GM23338 (cell line): ENCODE data around the gene ANGPT4. TPM values are rescaled to one million over a fixed set of nuclear protein-coding genes. Genes with fewer than 3 reads are reported as not detected.
"Not testable (repeated sequence)": the region's sequence is repeated elsewhere in the genome, so short reads cannot be mapped to it uniquely, and the experiment has no call there.

Source experiments
- ATAC-seq: fragments of 200-7000 bp; cut with Tn5 transposase; 3 replicates; pipeline ENCODE4 v1.9.1; 2020
- DNase-seq: peaks from one replicate; pipeline ENCODE4 v3.0.0-alpha.2; 2015; ENCODE audit warnings: low spot score
- H2AFZ ChIP-seq: fragments of 200-600 bp; sonication (generic); 2 replicates; pipeline ENCODE4 v1.8.0; 2016; ENCODE audit warnings: antibody characterized with exemption, mild to moderate bottlenecking, moderate library complexity
- H3F3A ChIP-seq: fragments of 200-600 bp; sonication (generic); replicated peaks from 2 replicates; pipeline ENCODE4 v1.8.0; 2017; ENCODE audit warnings: antibody characterized with exemption, mixed run types, low read depth
- H3K27ac ChIP-seq: fragments of 200-600 bp; sonication (generic); 2 replicates; pipeline ENCODE4 v1.6.1; 2016; ENCODE audit warnings: low read depth
- H3K27me3 ChIP-seq: fragments of 200-600 bp; sonication (generic); 2 replicates; pipeline ENCODE4 v1.8.0; 2016; ENCODE audit warnings: mild to moderate bottlenecking, mixed run types, moderate library complexity; ENCODE audit not compliant: insufficient read depth
- H3K36me3 ChIP-seq: fragments of 200-600 bp; sonication (generic); 2 replicates; pipeline ENCODE4 v1.8.0; 2016; ENCODE audit warnings: mild to moderate bottlenecking; ENCODE audit not compliant: insufficient read depth
- H3K4me1 ChIP-seq: fragments of 200-600 bp; sonication (generic); 2 replicates; pipeline ENCODE4 v1.8.0; 2016; ENCODE audit warnings: mild to moderate bottlenecking, moderate library complexity; ENCODE audit not compliant: insufficient read depth
- H3K4me2 ChIP-seq: fragments of 200-600 bp; sonication (generic); 2 replicates; pipeline ENCODE4 v1.7.1; 2017; ENCODE audit warnings: mixed run types
- H3K4me3 ChIP-seq: fragments of 200-600 bp; sonication (generic); 2 replicates; pipeline ENCODE4 v1.6.1; 2016; ENCODE audit warnings: mixed run types
- H3K79me2 ChIP-seq: fragments of 200-600 bp; sonication (generic); replicated peaks from 2 replicates; pipeline ENCODE4 v1.8.0; 2017; ENCODE audit warnings: mild to moderate bottlenecking; ENCODE audit not compliant: insufficient read depth
- H3K9me2 ChIP-seq: fragments of 200-600 bp; sonication (generic); 2 replicates; pipeline ENCODE4 v1.8.0; 2017; ENCODE audit not compliant: insufficient read depth
- H4K20me1 ChIP-seq: fragments of 200-600 bp; sonication (generic); replicated peaks from 2 replicates; pipeline ENCODE4 v1.8.0; 2017; ENCODE audit warnings: mild to moderate bottlenecking; ENCODE audit not compliant: insufficient read depth
- H3K27ac Mint-ChIP-seq: 2 replicates; pipeline ENCODE4 v1.8.0; 2020; ENCODE audit warnings: inconsistent platforms, mild to moderate bottlenecking, moderate library complexity, mixed read lengths
- H3K27me3 Mint-ChIP-seq: 3 replicates; pipeline ENCODE4 v1.8.0; 2022; ENCODE audit warnings: low read depth, mild to moderate bottlenecking, moderate library complexity, mixed read lengths, inconsistent platforms; ENCODE audit not compliant: insufficient read depth, poor library complexity
- H3K36me3 Mint-ChIP-seq: 3 replicates; pipeline ENCODE4 v1.8.0; 2021; ENCODE audit warnings: low read depth, mild to moderate bottlenecking, inconsistent platforms, moderate library complexity, mixed read lengths
- H3K4me1 Mint-ChIP-seq: 3 replicates; pipeline ENCODE4 v1.8.0; 2020; ENCODE audit warnings: mild to moderate bottlenecking, inconsistent platforms, mixed read lengths
- H3K4me3 Mint-ChIP-seq: 3 replicates; pipeline ENCODE4 v1.8.0; 2021; ENCODE audit warnings: moderate library complexity, mild to moderate bottlenecking, inconsistent platforms, mixed read lengths
- H3K9me3 Mint-ChIP-seq: 3 replicates; pipeline ENCODE4 v1.8.0; 2020; ENCODE audit warnings: moderate library complexity, mild to moderate bottlenecking, inconsistent platforms, mixed read lengths
- EZH2 ChIP-seq: fragments of 200-600 bp; sonication (generic); IDR thresholded peaks from one replicate; pipeline ENCODE4 v1.8.0; 2017; ENCODE audit warnings: antibody characterized with exemption, mild to moderate bottlenecking, low read depth; ENCODE audit not compliant: unreplicated experiment
- JUNB ChIP-seq: IDR thresholded peaks from one replicate; pipeline ENCODE4 v1.6.1; 2016; ENCODE audit warnings: antibody characterized with exemption; ENCODE audit not compliant: unreplicated experiment
- NANOG ChIP-seq: IDR thresholded peaks from 2 replicates; pipeline ENCODE4 v1.6.1; 2016; ENCODE audit warnings: antibody characterized with exemption, borderline replicate concordance
- polyA plus RNA-seq: library from polyadenylated mRNA; unstranded; fragments of >200 nt; fragmentation: Nextera tagmentation; extraction: Ambion mirVana; gene quantifications from 2 replicates; pipeline ENCODE4 v1.2.1, GENCODE V29; 2016
- total RNA-seq: library from RNA; depleted of rRNA; stranded (reverse); fragments of >200 nt; shearing (Covaris generic); gene quantifications from 2 replicates; pipeline ENCODE4 v1.2.3, GENCODE V29; 2014
- TF ChIP-seq, protein P1 (sequence below), 2 experiments: fragments of 200-600 bp in 1 of 2; sonication (generic) in 1 of 2; conservative IDR thresholded peaks; 2 replicates each; pipeline versions ENCODE4 v1.5.1 to v1.6.1; 2016 to 2017; ENCODE audit warnings: antibody characterized with exemption in 2 of 2, low read depth in 2 of 2, mild to moderate bottlenecking in 2 of 2, moderate library complexity in 1 of 2
- TF ChIP-seq, protein P2 (sequence below): IDR thresholded peaks from 2 replicates; pipeline ENCODE4 v1.6.1; 2016; ENCODE audit warnings: antibody characterized with exemption

Gene ANGPT4
- total and polyA plus RNA-seq, 2 experiments from 2014 or later, result 0.17 TPM; not detected in 1

DNA sequence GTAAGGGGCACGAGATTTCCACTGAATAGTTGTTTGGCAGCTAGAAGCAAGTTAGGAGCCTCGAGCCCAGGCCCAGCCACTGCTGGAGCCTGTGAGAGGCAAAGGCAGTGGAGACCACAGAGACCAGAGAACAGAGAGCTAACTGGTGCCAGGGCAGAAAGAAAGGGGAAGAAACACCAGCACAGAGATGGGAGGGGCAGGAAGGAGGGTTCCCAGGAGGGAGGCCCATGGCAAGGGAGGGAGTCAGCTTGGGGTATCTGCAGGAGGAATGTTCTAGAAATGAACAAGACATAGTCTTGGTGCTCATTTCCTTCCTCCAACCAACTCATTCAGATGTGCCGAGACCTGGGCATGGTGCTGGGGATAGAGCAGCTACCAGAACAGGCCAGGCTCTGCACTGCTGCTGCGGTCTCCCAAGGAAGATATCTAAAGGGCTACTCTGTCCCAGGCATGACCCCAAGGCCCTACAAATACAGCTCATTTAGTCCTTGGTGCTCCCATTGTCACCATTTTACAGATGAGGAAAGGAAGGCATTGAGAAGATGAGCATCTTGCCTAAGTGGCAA, 10.7 kb downstream of the ANGPT4 start (continued):
- TF ChIP-seq, protein P1, sequence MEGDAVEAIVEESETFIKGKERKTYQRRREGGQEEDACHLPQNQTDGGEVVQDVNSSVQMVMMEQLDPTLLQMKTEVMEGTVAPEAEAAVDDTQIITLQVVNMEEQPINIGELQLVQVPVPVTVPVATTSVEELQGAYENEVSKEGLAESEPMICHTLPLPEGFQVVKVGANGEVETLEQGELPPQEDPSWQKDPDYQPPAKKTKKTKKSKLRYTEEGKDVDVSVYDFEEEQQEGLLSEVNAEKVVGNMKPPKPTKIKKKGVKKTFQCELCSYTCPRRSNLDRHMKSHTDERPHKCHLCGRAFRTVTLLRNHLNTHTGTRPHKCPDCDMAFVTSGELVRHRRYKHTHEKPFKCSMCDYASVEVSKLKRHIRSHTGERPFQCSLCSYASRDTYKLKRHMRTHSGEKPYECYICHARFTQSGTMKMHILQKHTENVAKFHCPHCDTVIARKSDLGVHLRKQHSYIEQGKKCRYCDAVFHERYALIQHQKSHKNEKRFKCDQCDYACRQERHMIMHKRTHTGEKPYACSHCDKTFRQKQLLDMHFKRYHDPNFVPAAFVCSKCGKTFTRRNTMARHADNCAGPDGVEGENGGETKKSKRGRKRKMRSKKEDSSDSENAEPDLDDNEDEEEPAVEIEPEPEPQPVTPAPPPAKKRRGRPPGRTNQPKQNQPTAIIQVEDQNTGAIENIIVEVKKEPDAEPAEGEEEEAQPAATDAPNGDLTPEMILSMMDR (conservative IDR thresholded peaks at IDR 0.05; ENCODE audit: low read depth in 2 of 2), result no peak
- TF ChIP-seq JUNB (no peak), EZH2 (no peak), NANOG (no peak)
- TF ChIP-seq, protein P2, sequence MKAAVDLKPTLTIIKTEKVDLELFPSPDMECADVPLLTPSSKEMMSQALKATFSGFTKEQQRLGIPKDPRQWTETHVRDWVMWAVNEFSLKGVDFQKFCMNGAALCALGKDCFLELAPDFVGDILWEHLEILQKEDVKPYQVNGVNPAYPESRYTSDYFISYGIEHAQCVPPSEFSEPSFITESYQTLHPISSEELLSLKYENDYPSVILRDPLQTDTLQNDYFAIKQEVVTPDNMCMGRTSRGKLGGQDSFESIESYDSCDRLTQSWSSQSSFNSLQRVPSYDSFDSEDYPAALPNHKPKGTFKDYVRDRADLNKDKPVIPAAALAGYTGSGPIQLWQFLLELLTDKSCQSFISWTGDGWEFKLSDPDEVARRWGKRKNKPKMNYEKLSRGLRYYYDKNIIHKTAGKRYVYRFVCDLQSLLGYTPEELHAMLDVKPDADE, result no peak

DNA sequence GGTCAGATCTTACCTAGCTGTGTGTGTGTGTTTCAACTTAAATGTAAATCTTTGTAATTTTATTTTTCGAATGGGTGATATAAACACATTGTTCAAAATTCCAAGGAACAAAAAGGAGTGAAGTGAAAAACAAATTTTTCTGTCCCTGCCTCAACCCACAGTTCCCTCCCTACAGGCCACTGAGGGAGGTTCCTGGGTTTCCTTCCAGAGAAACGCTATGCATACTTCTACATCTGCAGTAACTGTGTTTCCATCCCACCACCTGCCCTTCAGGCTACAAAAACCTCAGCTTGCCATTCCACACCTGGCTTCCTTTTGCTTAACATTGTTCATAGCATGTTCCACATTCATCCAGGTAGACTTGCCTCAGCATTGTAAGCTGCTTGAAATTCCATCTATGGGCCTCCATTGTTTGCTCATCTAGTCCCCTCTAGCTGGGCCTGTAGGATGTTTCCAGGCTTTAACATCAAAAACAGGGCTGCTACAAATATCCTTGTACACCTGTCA, 12.0 kb downstream of the ANGPT4 start:
- H3K4me2 ChIP-seq, result no peak overlapping the region
- no peak overlapping the region for H3K4me3 Mint-ChIP-seq
- no peaks in the 10 kb centered on the region for H3K36me3 Mint-ChIP-seq

DNA sequence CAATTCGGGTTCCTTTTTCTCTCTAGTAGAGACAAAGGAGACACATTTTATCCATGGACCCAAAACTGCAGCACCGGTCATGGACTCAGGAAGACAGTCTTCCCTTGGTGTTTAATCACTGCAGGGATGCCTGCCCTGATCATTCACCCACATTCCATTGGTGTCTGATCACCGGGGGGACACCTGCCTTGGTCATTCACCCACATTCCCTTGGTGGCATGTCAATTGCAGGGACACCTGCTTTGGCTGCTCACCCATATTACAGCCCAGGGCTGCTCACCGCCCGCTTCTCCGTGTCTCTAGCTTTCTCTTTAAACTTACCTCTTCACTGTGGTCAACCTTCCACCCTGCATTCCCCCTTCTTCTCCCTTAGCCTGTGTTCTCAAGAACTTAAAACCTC, 18.7 kb downstream of the ANGPT4 start:
- H3K4me1 Mint-ChIP-seq, H3K27me3 Mint-ChIP-seq, H3K27ac Mint-ChIP-seq, H3K4me2 ChIP-seq, H3K4me3 ChIP-seq, H3F3A ChIP-seq, H3K36me3 Mint-ChIP-seq, ATAC-seq, H3K27me3 ChIP-seq, H3K4me3 Mint-ChIP-seq, H2AFZ ChIP-seq, DNase-seq, H3K27ac ChIP-seq, H3K36me3 ChIP-seq, H3K79me2 ChIP-seq, H3K9me2 ChIP-seq, H3K4me1 ChIP-seq, H4K20me1 ChIP-seq, H3K9me3 Mint-ChIP-seq: not testable (repeated sequence)

More for the DNA sequence above, 12.0 kb downstream of the ANGPT4 start:
- Mint-ChIP-seq H3K27ac (no peak overlapping the region), H3K4me1 (peaks cover 6% of the 10 kb centered on the region; the same call in 1 of the 3 replicates), H3K9me3 (no peaks in the 10 kb centered on the region), H3K27me3 (peaks cover 3% of the 10 kb centered on the region)
- TF ChIP-seq NANOG, result no peak
- no peaks in the 10 kb centered on the region for H3K79me2 ChIP-seq
- H4K20me1 ChIP-seq, result no peaks in the 10 kb centered on the region
- H3K36me3 ChIP-seq, result no peaks in the 10 kb centered on the region
- H2AFZ ChIP-seq, result no peak overlapping the region
- no peak overlapping the region for H3K4me3 ChIP-seq
- no peaks in the 10 kb centered on the region for H3K27me3 ChIP-seq
- ATAC-seq, result no peak
- H3K27ac ChIP-seq, result no peak overlapping the region
- no peaks in the 10 kb centered on the region for H3F3A ChIP-seq
- no peaks in the 10 kb centered on the region for H3K4me1 ChIP-seq
- H3K9me2 ChIP-seq, result 0 out of 2 replicates have a peak, but pooled peaks cover 2% of the 10 kb centered on the region
- DNase-seq, result no peak
